MCF 10A (cell line): ENCODE data around the gene CERS1. TPM values are rescaled to one million over a fixed set of nuclear protein-coding genes. Genes with fewer than 3 reads are reported as not detected.
A peak's percentile ranks its signal among the peaks of the same experiment; 100 is the strongest.

Source experiments
- BruUV-seq: library from RNA; stranded (reverse); fragments of 400-500 nt; replicated peaks from 2 replicates; lab custom pipeline; 2021; lab: Mats Ljungman, UMichigan
- CTCF ChIA-PET: fragments of 300-600 bp; sonication (Branson Sonifier 250); formaldehyde crosslinking; extraction: SDS; loops from one replicate; lab custom pipeline; 2021; ENCODE audit warnings: antibody characterized with exemption, inconsistent platforms; lab: Yijun Ruan, JAX
- POLR2A ChIA-PET: fragments of 300-600, 350-650 bp; sonication (Branson Sonifier 250); formaldehyde crosslinking; extraction: SDS; loops from one replicate; lab custom pipeline; 2020; ENCODE audit warnings: antibody characterized with exemption, inconsistent platforms; lab: Yijun Ruan, JAX
- DNase-seq: peaks from one replicate; pipeline ENCODE4 v3.0.0-alpha.2; 2018; ENCODE audit not compliant: unreplicated experiment
- H3K27ac Mint-ChIP-seq: one replicate; pipeline ENCODE4 v1.8.0; 2022; ENCODE audit warnings: mild to moderate bottlenecking, low read depth, mixed read lengths; ENCODE audit not compliant: unreplicated experiment
- H3K27me3 Mint-ChIP-seq: one replicate; pipeline ENCODE4 v1.8.0; 2022; ENCODE audit warnings: mixed read lengths; ENCODE audit not compliant: insufficient read depth, unreplicated experiment
- H3K36me3 Mint-ChIP-seq: one replicate; pipeline ENCODE4 v1.8.0; 2022; ENCODE audit warnings: mild to moderate bottlenecking, moderate library complexity, mixed read lengths; ENCODE audit not compliant: insufficient read depth, unreplicated experiment
- H3K4me1 Mint-ChIP-seq: one replicate; pipeline ENCODE4 v1.8.0; 2022; ENCODE audit warnings: mixed read lengths; ENCODE audit not compliant: insufficient read depth, unreplicated experiment
- H3K4me3 Mint-ChIP-seq: one replicate; pipeline ENCODE4 v1.8.0; 2022; ENCODE audit warnings: mild to moderate bottlenecking, moderate library complexity, mixed read lengths; ENCODE audit not compliant: unreplicated experiment
- H3K9me3 Mint-ChIP-seq: one replicate; pipeline ENCODE4 v1.8.0; 2022; ENCODE audit warnings: mixed read lengths; ENCODE audit not compliant: unreplicated experiment
- CTCF ChIP-seq: fragments of 200-600 bp; IDR thresholded peaks from one replicate; pipeline ENCODE4 v1.8.0; 2022; ENCODE audit warnings: antibody characterized with exemption, mild to moderate bottlenecking; ENCODE audit not compliant: unreplicated experiment
- intact Hi-C: fragments of 100-400 bp; cut with micrococcal nuclease; formaldehyde crosslinking; loops from 2 replicates; pipeline ENCODE4 v1.14.1; 2022
- total RNA-seq: library from RNA; stranded (reverse); gene quantifications from 2 replicates; pipeline ENCODE4 v1.2.3, GENCODE V29; 2022

Gene CERS1
- total RNA-seq, 1 experiment from 2014 or later, result not detected

GRCh38 chr19:18869781-18870530, 26.0 kb downstream of the CERS1 start:
- ChIA-PET POLR2A (no interaction called here), CTCF (interaction anchor here (0.5 kb wide), 1 partner anchor 431 kb away, joined by 4 read pairs; no protein-coding TSS in a partner anchor)
- Mint-ChIP-seq H3K4me1 (no peaks in the 10 kb centered on the region), H3K36me3 (peaks cover 54% of the 10 kb centered on the region), H3K4me3 (no peak overlapping the region), H3K9me3 (no peaks in the 10 kb centered on the region), H3K27me3 (no peaks in the 10 kb centered on the region), H3K27ac (no peak overlapping the region)
- no TSS peak for BruUV-seq
- intact Hi-C loops, result no loop called here
- DNase-seq, result no peak
- TF ChIP-seq CTCF, result no peak

GRCh38 chr19:18869023-18869618, 26.8 kb downstream of the CERS1 start:
- Mint-ChIP-seq H3K27me3 (no peaks in the 10 kb centered on the region), H3K9me3 (no peaks in the 10 kb centered on the region), H3K4me3 (no peak overlapping the region), H3K4me1 (no peaks in the 10 kb centered on the region), H3K27ac (no peak overlapping the region), H3K36me3 (peaks cover 62% of the 10 kb centered on the region)
- POLR2A ChIA-PET, result no interaction called here
- intact Hi-C loops, result no loop called here
- no TSS peak for BruUV-seq
- CTCF ChIA-PET, result interaction anchor here (0.6 kb wide), 1 partner anchor 14 kb away, joined by 3 read pairs; no protein-coding TSS in a partner anchor
- no peak for TF ChIP-seq CTCF
- DNase-seq, result no peak

GRCh38 chr19:18868380-18869022, 27.5 kb downstream of the CERS1 start:
- no TSS peak for BruUV-seq
- intact Hi-C loops, result no loop called here
- Mint-ChIP-seq H3K9me3 (no peaks in the 10 kb centered on the region), H3K4me3 (no peak overlapping the region), H3K27ac (no peak overlapping the region), H3K27me3 (no peaks in the 10 kb centered on the region), H3K4me1 (no peaks in the 10 kb centered on the region), H3K36me3 (peaks cover 64% of the 10 kb centered on the region)
- CTCF ChIA-PET, result interaction anchor here (0.6 to 2.7 kb wide), 2 partner anchors 13 to 18 kb away, joined by 3 to 20 read pairs; no protein-coding TSS in a partner anchor
- POLR2A ChIA-PET, result no interaction called here
- DNase-seq, result no peak
- no peak for TF ChIP-seq CTCF

GRCh38 chr19:18867751-18868150, 28.2 kb downstream of the CERS1 start:
- no peak overlapping the region for H3K4me3 Mint-ChIP-seq
- H3K27me3 Mint-ChIP-seq, result no peaks in the 10 kb centered on the region
- POLR2A ChIA-PET, result interaction anchor here (0.8 kb wide), 1 partner anchor 119 kb away, joined by 4 read pairs; no protein-coding TSS in a partner anchor
- peaks cover 70% of the 10 kb centered on the region for H3K36me3 Mint-ChIP-seq
- no peaks in the 10 kb centered on the region for H3K9me3 Mint-ChIP-seq
- no peak overlapping the region for H3K27ac Mint-ChIP-seq
- DNase-seq, result no peak
- TF ChIP-seq CTCF, result no peak
- intact Hi-C loops, result no loop called here
- TSS peak; percentile 51 for BruUV-seq
- CTCF ChIA-PET, result interaction anchor here (0.7 to 2.9 kb wide), 13 partner anchors 9 to 419 kb away, joined by 3 to 22 read pairs (median 11); no protein-coding TSS in a partner anchor
- H3K4me1 Mint-ChIP-seq, result no peaks in the 10 kb centered on the region
